CD4-positive, alpha-beta T cell treated with Interleukin-1 beta for 1 hour (primary cell): Measurements from ENCODE around the gene ABCF2.

Experiments
- DNase-seq, 2 donors: peaks; one replicate each; pipeline ENCODE4 v3.0.0-alpha.2; 2020 to 2022

ABCF2 gene

DNA sequence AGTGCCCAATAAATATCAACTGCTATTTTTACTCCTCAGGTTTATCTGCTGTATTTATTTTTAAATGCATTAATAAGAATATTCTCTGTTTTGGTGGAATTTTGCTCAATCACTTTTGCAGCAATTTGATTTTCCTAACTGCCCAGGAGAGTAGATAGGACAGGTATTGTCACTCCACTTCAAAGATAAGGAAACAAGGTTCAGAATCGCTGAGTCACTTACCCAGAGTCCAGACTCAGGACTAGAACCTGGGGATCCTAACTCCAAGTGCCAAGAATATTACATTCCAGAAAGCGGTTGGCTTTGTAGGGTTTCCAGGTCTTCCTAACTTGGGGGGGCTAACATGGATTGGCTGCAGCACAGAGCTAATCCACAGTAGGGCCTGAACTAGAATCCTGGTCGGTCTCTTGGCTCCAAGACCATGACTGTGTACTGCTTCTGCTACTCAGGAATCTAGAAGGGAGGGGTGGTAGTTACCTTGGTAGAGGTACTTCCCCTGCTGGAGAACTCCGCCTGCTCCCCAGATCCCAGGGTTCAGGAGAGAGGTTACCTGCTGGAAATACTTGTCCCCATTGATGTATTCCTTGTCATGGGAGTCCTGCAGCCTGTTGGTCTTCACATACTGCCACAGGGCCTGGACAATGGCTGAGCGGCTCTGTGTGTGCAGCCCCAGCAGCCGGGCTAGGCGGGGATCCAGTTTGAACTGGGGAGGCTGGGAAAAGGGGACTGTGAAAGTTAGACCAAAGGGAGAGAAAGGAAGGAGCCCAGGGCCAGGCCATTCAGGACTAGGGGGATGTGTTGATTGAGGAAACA is 14.1 kb upstream of the ABCF2 start:
- no peak for DNase-seq

DNA sequence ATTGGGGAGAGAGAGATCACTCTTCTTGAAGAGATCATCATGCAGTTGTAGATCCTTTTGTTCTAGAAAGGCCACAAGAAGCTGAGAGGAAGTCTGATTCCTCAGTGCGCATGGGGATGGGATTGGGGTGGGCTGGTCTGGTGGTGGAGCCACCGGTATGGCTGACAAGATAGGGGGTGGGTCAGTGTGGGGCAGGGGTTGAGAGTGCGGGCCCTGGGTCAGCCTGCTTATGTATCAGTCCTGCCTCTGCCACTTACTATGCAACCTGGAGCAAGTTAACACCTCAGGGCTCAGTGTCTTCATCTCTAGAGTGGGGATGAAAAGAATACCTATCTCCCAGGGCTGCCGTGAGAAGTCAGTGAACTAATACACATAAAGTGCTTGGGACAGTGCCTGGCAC is 13.5 kb upstream of the ABCF2 start:
- no peak for DNase-seq

DNA sequence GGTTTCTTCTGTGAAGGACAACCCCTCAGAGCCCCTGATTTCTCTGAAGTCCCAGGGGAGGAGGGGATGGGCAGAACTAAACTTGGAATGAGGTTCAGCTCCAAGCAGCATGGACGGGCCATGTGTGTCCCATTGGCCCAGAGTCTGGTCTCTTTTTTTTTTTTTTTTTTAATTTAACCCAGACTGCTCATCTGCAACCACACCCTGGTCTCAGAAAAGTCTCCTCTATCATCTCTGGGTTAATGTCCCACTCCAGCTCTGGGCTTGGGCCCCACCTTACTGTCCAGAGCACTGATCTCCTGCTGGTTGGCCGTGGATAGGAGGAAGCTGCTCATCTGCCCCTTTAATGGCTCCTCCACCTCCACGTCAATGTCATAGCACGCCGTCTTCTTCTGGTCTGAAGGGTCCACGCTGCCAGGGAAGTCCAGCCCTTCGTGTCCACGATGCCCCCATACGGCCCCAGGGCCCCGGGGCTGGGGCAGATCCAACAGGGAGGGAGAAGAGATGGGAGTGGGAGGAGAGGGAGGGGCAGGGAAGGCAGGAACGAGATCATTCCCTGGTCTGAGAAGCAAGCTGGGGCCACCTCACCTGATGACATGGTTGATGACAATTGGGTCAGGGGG is 12.9 kb upstream of the ABCF2 start:
- no peak for DNase-seq

DNA sequence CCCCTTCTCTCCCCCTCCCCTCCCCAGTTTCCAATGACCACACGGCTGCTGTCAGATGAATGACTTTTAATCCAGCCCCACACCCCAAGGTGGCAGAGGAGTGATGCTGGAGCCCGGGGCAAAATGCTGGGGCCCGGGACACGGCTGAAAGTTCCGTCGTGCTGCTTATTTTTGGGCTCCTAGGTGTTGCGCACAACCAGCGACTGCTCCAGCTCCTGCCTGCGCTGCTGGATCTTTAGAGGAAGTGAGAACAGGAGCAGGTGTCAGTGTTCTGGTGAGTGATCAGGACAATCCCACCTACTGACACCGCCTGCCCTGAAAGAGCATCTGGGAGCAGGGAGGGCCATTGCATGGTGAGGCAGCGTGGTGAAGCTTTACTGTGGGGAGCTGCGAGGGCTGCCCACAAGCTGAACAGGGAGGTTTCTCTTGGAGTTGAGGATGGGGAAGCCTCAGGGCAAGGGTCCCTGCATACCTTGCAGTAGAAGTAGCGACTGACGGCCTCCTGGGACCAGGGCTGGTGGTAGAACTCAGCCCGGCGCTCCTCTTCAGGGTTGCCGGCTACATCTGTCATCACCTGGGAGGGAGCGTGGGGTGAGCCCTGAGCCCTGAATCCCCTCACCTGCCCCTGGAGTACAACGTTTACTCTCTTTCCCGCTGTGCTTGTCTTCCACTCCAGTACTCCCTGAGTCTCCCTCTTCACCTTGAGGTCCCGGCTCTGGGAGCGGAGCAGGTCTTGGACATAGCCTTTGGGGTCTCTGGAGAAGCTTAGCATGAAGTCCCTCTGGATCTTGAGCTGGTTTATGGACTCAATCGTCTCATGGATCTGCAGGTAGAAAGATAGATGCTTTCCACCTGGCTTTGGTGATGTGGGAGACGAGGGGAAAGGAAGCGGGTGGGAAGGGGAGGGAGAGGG is 12.2 kb upstream of the ABCF2 start:
- DNase-seq: no peak

DNA sequence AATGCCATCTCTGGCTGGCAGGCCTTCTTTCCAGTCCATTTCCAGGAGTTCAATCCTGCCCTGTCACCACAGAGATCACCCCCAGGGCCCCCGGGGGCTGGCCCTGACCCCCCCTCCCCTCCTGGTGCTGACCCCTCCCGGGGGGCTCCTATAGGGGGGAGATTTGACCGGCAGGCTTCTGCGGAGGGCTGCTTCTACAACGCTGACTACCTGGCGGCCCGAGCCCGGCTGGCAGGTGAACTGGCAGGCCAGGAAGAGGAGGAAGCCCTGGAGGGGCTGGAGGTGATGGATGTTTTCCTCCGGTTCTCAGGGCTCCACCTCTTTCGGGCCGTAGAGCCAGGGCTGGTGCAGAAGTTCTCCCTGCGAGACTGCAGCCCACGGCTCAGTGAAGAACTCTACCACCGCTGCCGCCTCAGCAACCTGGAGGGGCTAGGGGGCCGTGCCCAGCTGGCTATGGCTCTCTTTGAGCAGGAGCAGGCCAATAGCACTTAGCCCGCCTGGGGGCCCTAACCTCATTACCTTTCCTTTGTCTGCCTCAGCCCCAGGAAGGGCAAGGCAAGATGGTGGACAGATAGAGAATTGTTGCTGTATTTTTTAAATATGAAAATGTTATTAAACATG is 11.3 kb upstream of the ABCF2 start:
- DNase-seq: no peak

DNA sequence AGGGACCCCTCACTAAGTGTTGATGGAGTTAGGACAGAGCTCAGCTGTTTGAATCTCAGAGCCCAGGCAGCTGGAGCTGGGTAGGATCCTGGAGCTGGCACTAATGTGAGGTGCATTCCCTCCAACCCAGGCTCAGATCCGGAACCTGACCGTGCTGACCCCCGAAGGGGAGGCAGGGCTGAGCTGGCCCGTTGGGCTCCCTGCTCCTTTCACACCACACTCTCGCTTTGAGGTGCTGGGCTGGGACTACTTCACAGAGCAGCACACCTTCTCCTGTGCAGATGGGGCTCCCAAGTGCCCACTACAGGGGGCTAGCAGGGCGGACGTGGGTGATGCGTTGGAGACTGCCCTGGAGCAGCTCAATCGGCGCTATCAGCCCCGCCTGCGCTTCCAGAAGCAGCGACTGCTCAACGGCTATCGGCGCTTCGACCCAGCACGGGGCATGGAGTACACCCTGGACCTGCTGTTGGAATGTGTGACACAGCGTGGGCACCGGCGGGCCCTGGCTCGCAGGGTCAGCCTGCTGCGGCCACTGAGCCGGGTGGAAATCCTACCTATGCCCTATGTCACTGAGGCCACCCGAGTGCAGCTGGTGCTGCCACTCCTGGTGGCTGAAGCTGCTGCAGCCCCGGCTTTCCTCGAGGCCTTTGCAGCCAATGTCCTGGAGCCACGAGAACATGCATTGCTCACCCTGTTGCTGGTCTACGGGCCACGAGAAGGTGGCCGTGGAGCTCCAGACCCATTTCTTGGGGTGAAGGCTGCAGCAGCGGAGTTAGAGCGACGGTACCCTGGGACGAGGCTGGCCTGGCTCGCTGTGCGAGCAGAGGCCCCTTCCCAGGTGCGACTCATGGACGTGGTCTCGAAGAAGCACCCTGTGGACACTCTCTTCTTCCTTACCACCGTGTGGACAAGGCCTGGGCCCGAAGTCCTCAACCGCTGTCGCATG is 10.5 kb upstream of the ABCF2 start:
- no peak for DNase-seq

DNA sequence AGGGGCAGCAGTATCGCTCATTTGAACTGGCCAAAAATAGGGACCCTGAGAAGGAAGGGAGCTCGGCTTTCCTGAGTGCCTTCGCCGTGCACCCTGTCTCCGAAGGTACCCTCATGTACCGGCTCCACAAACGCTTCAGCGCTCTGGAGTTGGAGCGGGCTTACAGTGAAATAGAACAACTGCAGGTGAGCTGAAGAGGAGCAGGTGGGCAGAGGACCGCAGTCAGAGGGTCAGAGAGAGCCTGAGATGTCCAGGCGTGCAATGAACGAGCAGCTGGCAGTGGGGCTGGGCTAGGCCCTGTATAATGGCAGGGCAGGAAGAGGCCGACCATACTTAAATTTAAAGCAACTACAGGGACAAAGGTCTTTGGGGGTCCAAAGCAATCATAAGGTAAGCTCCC is 9.4 kb upstream of the ABCF2 start:
- no peak for DNase-seq

DNA sequence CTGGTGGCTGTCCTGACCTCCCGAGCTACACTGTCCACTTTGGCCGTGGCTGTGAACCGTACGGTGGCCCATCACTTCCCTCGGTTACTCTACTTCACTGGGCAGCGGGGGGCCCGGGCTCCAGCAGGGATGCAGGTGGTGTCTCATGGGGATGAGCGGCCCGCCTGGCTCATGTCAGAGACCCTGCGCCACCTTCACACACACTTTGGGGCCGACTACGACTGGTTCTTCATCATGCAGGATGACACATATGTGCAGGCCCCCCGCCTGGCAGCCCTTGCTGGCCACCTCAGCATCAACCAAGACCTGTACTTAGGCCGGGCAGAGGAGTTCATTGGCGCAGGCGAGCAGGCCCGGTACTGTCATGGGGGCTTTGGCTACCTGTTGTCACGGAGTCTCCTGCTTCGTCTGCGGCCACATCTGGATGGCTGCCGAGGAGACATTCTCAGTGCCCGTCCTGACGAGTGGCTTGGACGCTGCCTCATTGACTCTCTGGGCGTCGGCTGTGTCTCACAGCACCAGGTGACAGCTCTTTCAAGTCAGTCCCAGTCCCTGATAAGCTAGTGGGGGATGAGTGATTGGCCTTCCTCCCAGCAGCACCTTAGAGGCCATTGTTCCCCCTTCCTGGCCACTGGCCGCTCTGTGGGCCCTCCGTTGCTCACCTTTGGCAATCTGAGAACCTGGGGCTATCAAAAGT is 8.2 kb upstream of the ABCF2 start:
- DNase-seq: no peak

DNA sequence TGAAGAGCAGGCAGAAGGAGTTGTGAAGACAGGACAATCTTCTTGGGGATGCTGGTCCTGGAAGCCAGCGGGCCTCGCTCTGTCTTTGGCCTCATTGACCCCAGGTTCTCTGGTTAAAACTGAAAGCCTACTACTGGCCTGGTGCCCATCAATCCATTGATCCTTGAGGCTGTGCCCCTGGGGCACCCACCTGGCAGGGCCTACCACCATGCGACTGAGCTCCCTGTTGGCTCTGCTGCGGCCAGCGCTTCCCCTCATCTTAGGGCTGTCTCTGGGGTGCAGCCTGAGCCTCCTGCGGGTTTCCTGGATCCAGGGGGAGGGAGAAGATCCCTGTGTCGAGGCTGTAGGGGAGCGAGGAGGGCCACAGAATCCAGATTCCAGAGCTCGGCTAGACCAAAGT is 6.8 kb upstream of the ABCF2 start:
- DNase-seq: no peak

DNA sequence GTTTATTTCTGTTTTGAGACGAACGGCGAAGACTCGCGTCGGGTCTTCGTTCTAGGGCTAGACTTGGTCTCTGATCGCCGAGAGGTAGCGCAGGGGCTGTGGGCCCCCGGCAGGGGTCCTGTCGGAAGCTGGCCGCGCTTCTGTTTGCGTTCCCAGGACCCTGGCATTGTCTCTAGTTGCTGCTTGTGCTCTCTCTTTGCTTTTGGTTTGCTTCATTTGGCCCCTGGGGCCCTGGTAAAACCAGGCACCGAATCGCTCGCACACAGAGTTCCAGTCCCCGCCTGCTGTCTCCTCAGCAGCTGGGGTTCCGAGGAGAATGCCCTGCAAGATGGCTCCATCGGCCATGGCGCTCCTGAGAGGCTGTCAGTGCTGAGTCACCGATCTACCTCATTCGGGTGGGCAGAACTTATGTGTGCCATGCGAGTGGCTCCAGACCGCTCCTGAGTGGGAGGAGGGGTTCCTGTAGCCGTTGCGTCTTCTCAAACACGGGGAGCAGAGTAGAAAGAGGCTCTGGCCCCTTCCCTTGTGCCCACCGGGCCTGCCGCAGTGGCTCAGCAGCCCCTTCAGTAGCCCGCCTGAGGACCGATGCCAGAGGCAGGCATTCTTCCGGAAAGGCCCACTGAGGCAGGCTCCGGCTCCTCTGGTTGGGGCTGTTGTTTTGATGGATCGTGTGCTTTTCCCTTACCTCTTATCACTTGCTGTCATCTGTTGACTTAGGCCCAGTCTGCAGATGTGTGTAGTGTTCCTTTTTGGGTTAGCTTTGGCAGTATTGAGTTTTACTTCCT is 6.1 kb upstream of the ABCF2 start:
- peak; percentile 66 for DNase-seq

DNA sequence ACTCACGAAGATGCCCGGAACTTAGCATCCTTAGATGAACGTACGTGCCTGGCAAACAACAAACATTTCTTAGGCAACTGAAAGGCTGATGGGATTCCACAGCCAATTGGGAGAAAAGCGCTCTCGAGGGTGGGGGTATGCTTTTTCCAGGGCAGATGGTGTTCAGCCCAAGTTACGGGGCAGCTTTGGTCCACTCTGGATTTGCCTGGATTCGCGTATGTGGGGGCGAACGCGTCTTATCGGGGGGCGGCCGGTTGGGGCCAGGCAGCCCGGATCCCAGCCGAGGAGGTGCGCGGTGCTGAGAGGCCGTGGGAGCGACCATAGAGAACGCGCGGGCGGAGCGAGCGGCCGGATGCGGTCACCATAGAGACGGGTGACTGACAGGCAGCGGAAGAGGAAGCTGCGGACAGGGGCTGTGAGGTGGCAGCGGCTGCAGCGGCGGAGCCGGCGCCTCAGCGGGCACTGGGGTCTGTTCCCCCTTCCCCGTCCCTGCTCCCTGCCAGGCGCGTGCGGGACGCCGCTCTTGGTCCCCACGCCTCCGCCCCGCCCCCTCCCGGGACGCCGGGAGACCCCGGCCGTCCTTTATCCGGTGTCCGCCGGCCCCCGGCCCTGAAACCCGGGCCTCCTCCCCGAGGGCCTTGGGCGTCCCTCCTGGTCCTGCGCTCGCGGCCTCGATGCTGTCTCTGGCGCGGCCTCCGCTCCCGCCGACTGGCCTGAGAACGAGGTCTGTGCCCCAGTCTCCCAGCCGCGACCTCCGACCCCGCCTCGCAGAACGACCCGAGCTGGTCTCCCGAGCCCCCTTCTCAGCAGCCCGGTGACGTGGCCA is 5.3 kb upstream of the ABCF2 start, which contains the start of gene CHPF2:
CHPF2 (plus strand) TSS at position 393 of the 826 bp plus-strand sequence. CDS start 1,529 bp downstream, outside the sequence.
- DNase-seq: peak; percentile 88 to 89

DNA sequence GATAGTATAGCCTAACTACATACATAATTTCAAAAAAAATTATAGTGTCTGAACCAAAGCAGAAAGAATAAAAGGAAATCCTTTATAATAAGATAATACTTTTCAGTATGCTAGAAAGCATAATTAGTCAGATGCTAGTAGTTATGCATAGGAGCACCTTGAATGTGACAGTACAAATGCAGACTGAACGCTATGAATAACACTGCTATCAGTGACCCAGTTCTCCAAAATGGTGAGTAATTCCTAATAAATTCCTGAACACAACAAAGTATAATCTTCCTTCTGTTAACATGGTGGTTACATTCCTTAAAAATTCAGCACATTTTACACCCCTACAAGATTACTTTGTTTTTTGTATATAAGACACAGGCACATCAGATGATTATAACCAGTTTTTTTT is 4.1 kb upstream of the ABCF2 start:
- no peak for DNase-seq

DNA sequence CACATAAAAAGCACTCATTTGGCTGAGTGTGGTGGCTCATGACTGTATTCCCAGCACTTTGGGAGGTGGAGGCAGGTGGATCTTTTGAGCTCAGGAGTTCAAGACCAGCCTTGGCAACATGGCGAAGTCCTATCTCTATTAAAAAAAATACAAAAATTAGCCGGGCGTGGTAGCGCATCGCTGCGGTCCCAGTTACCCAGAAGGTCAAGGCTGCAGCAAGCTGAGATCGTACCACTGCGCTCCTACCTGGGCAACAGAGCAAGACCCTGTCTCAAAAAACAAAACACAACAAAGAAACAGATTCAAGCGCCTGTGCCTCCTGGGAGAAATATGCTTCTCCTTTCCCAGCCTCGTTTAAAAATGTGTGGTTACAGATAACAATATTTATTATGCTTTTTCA is 2.2 kb upstream of the ABCF2 start:
- no peak for DNase-seq

DNA sequence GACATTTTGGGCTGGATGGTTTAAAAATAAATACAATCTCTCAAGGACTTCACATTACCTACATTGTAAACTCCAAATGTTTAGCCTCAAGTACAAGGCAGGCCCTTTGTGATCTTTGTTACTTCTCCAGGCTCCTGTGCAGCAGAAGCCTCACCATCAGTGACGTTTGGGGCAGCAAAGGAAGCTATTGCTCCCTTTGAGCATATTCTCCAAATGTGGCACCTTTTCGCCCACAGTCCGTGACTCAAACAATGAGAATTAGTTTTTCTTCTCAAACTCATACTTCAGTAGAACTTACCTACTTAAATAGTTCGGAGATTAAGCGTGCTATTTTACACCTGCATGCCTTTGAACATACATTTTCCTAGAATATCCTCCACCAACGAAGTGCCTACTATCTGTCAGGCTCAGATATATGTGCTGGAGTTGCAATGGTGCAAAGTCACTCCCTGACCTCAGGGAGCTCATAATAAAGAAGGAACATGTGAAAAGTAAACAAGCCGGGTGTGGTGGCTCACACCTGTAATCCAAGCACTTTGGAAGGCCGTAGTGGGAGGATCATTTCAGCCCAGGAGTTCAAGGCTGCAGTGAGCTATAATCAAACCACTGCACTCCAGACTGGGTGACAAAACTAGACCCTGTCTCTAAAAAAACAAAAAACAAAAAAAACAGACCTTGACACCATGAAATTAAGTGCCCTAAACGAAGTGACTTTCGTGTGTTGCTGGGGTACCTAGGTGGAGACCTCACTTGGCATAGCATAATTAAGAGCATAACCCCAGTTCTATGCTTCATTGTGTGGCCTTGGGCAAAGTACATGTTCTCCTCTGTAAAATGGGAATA is 1.2 kb upstream of the ABCF2 start:
- no peak for DNase-seq

DNA sequence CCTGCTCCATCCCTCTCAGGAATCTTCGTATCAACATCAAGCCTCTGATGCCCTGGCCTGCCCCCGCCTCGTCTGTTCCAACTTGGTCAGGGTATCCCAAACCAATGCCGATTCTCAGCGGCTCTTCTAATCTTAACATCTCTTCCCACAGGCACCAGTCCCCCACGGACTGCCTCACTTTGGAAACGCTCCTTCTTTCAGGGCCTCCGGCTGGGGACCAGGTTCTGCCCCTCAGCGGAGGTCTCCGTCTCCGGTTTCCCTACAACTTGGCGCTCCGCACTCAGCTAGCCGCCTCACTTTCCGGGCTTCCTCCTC is 488 bp downstream of the ABCF2 start:
- DNase-seq: no peak

DNA sequence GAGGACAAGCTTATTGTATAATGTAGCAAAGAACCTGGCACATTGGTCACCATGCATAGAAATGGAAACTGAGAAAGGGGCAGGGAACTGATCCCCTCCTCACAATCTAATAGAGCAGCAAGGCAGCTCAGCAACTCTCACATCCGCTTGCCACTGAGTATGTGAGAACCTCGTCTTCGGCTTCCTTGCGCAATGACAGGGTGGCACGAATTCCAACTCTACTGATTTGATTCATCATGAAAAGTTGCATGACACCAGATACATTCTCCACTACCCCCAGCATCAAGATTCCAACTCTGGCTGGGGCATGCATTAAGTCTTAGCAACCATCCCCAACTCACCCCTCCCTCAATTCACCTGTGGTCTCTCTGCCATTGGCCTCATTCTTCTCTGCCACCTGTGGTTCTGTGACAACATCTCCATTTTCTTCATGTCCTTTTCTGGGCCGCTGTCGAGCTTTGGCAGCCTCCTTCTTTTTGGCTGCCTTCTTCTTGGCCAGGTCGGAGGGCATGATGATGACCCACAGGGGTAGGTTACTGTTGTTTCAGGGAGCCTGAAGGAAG is 976 bp downstream of the ABCF2 start:
- DNase-seq: no peak

DNA sequence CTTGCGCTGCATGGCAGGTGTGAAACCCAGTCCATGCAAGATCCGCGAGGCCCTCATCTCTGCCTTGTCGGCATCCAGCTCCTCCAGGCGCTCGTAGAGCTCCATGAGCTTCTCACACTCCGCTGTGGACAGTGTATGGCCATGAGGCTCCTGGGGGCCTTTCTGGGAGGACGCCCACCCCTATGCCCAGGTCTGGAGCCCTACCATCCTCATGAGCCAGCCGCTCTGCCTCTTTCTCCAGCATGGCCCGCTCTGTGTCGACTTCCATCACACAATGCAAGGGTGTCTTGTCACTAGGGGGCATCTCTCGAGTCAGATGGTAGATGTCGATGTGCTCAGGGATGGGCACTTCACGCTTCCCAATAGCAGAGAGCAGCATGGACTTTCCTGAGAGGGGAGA is 3.3 kb downstream of the ABCF2 start:
- DNase-seq: no peak

DNA sequence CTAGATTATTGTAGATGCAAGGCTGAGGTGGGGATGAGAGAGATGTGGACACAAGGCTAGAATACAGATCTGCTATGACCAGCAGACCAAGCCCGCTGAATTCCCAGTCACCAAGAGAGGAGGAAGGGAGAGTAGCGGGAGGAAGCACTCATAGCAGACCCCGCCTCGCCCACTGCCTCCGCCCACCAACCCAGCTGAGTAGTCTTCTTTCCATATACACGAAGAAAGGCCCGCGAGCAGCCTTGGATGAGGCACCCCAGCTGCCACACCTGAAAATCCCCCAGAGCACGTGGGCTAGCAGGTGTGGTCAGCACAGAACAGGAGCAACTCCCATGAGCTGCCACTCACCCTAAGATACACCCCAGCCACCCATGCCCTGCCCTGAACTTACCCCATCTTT is 8.8 kb downstream of the ABCF2 start:
- no peak for DNase-seq
